SU-DHL-6 (cell line): ENCODE data around the gene FMC1.

ENCODE experiments used
- H2AFZ ChIP-seq: fragments of 200-600 bp; sonication (generic); 2 replicates; pipeline ENCODE4 v1.6.1; 2014; ENCODE audit warnings: low read depth, mild to moderate bottlenecking, moderate library complexity, mixed read lengths, antibody characterized with exemption, low read length; ENCODE audit not compliant: severe bottlenecking
- H3F3A ChIP-seq: fragments of 200-600 bp; shearing (Covaris generic); 2 replicates; pipeline ENCODE4 v1.6.0; 2016; ENCODE audit warnings: antibody characterized with exemption, mild to moderate bottlenecking; ENCODE audit not compliant: insufficient read depth
- H3K27ac ChIP-seq: fragments of 200-600 bp; sonication (generic); 2 replicates; pipeline ENCODE4 v1.5.1; 2016; ENCODE audit warnings: low read depth, mild to moderate bottlenecking, low read length, moderate library complexity, mixed read lengths
- H3K27me3 ChIP-seq: fragments of 200-600 bp; sonication (generic), shearing (Covaris generic); 2 replicates; pipeline ENCODE4 v1.6.0; 2014; ENCODE audit warnings: mild to moderate bottlenecking, low read length
- H3K36me3 ChIP-seq: fragments of 200-600 bp; sonication (generic); 2 replicates; pipeline ENCODE4 v1.6.1; 2014; ENCODE audit warnings: mild to moderate bottlenecking, low read length, mixed read lengths
- H3K4me2 ChIP-seq: fragments of 300-600, 200-600 bp; shearing (Covaris generic), sonication (generic); 2 replicates; pipeline ENCODE4 v1.6.0; 2014; ENCODE audit warnings: low read length, low read depth, mild to moderate bottlenecking; ENCODE audit not compliant: poor library complexity, severe bottlenecking
- H3K4me3 ChIP-seq: fragments of 200-600 bp; sonication (generic); 2 replicates; pipeline ENCODE4 v1.5.1; 2014; ENCODE audit warnings: antibody characterized with exemption, low read length, mild to moderate bottlenecking, mixed read lengths; ENCODE audit not compliant: insufficient read depth, poor library complexity, severe bottlenecking
- H3K79me2 ChIP-seq: fragments of 200-600 bp; sonication (generic); 2 replicates; pipeline ENCODE4 v1.6.1; 2014; ENCODE audit warnings: mild to moderate bottlenecking, low read length, moderate library complexity; ENCODE audit not compliant: insufficient read depth
- H3K9ac ChIP-seq: fragments of 200-600 bp; sonication (generic); 2 replicates; pipeline ENCODE4 v1.7.0; 2014; ENCODE audit warnings: mild to moderate bottlenecking, low read length
- H3K9me2 ChIP-seq: fragments of 200-600 bp; sonication (generic); replicated peaks from 2 replicates; pipeline ENCODE4 v1.6.1; 2014; ENCODE audit warnings: low read length; ENCODE audit not compliant: insufficient read depth
- H3K9me3 ChIP-seq: fragments of 200-600 bp; sonication (generic); 2 replicates; pipeline ENCODE4 v1.6.1; 2014; ENCODE audit warnings: low read length, mixed read lengths; ENCODE audit not compliant: insufficient read depth
- H4K20me1 ChIP-seq: fragments of 200-600 bp; sonication (generic); 2 replicates; pipeline ENCODE4 v1.6.1; 2014; ENCODE audit warnings: low read depth, mild to moderate bottlenecking, antibody characterized with exemption, low read length, moderate library complexity, mixed read lengths
- CTCF ChIP-seq: fragments of 200-600 bp; sonication (generic); IDR thresholded peaks from one replicate; pipeline ENCODE4 v1.5.1; 2017; ENCODE audit warnings: antibody characterized with exemption, mild to moderate bottlenecking, low read length, moderate library complexity; ENCODE audit not compliant: insufficient read depth, poor library complexity, severe bottlenecking
- EZH2phosphoT487 ChIP-seq: fragments of 200-600 bp; sonication (generic), shearing (Covaris generic); conservative IDR thresholded peaks from 2 replicates; pipeline ENCODE4 v1.6.1; 2018; ENCODE audit warnings: mild to moderate bottlenecking, antibody characterized with exemption, low read length, moderate library complexity, mixed read lengths

FMC1 gene

GRCh38 chr7:139389774-139390173, 48.6 kb downstream of the FMC1 start:
- Histone ChIP-seq H3K79me2 (peaks cover 87% of the 10 kb centered on the region), H3K9ac (no peak overlapping the region), H3F3A (no peaks in the 10 kb centered on the region), H3K9me3 (no peaks in the 10 kb centered on the region), H3K27me3 (no peaks in the 10 kb centered on the region), H3K4me3 (no peak overlapping the region), H3K9me2 (no peaks in the 10 kb centered on the region), H4K20me1 (peaks cover 23% of the 10 kb centered on the region), H2AFZ (no peak overlapping the region), H3K36me3 (peaks cover 43% of the 10 kb centered on the region), H3K27ac (no peak overlapping the region), H3K4me2 (no peak overlapping the region)
- TF ChIP-seq EZH2phosphoT487 (no peak), CTCF (no peak)

- H3K9ac ChIP-seq = no peak overlapping the region
- peaks cover 92% of the 10 kb centered on the region for H3K79me2 ChIP-seq
- H3K4me3 ChIP-seq = no peak overlapping the region
- H2AFZ ChIP-seq = no peak overlapping the region
- TF ChIP-seq CTCF (no peak), EZH2phosphoT487 (no peak)
- H3K27me3 ChIP-seq = no peaks in the 10 kb centered on the region
- H3K9me3 ChIP-seq = no peaks in the 10 kb centered on the region
- peaks cover 55% of the 10 kb centered on the region for H3K36me3 ChIP-seq
- peaks cover 9% of the 10 kb centered on the region; the same call in 1 of the 2 replicates for H3F3A ChIP-seq
- no peak overlapping the region for H3K27ac ChIP-seq
- H3K9me2 ChIP-seq = no peaks in the 10 kb centered on the region
- H4K20me1 ChIP-seq = peaks cover 43% of the 10 kb centered on the region
- H3K4me2 ChIP-seq = no peak overlapping the region
These were observed 52.6 kb downstream of the FMC1 start for GRCh38 chr7:139393621-139394211.

GRCh38 chr7:139394540-139394939, 53.4 kb downstream of the FMC1 start:
- H3K27me3 ChIP-seq = no peaks in the 10 kb centered on the region
- peaks cover 36% of the 10 kb centered on the region for H4K20me1 ChIP-seq
- H2AFZ ChIP-seq = no peak overlapping the region
- peaks cover 53% of the 10 kb centered on the region for H3K36me3 ChIP-seq
- no peak overlapping the region for H3K27ac ChIP-seq
- H3F3A ChIP-seq = peaks cover 9% of the 10 kb centered on the region; the same call in 1 of the 2 replicates
- no peaks in the 10 kb centered on the region for H3K9me3 ChIP-seq
- no peak overlapping the region for H3K9ac ChIP-seq
- peaks cover 84% of the 10 kb centered on the region for H3K79me2 ChIP-seq
- no peak overlapping the region for H3K4me3 ChIP-seq
- no peak overlapping the region for H3K4me2 ChIP-seq
- no peak for TF ChIP-seq EZH2phosphoT487
- TF ChIP-seq CTCF = no peak
- H3K9me2 ChIP-seq = no peaks in the 10 kb centered on the region
